OCI-LY7 (cell line): ENCODE results near the gene PTPN18. TPM values are rescaled to one million over a fixed set of nuclear protein-coding genes. Genes with fewer than 3 reads are reported as not detected.

Experiments
- BruUV-seq: library from RNA; stranded (reverse); fragments of 400-500 nt; replicated peaks from 2 replicates; lab custom pipeline; 2021; lab: Mats Ljungman, UMichigan
- CTCF ChIA-PET: fragments of 300-600 bp; sonication (Branson Sonifier 250); formaldehyde crosslinking; loops from one replicate; lab custom pipeline; 2022; ENCODE audit warnings: antibody characterized with exemption; ENCODE audit not compliant: unreplicated experiment; lab: Charles Lee
- POLR2A ChIA-PET: fragments of 300-600 bp; sonication (Branson Sonifier 250); formaldehyde crosslinking; loops from one replicate; lab custom pipeline; 2022; ENCODE audit warnings: antibody characterized with exemption; lab: Charles Lee
- DNase-seq: peaks from one replicate; pipeline ENCODE4 v3.0.0-alpha.2; 2015; ENCODE audit warnings: low spot score
- H2AFZ ChIP-seq: fragments of 200-600 bp; sonication (generic), shearing (Covaris generic); 2 replicates; pipeline ENCODE4 v1.6.1; 2014; ENCODE audit warnings: mild to moderate bottlenecking, antibody characterized with exemption, low read length, moderate library complexity
- H3K27ac ChIP-seq: fragments of 200-600 bp; sonication (generic); 2 replicates; pipeline ENCODE4 v1.5.1; 2014; ENCODE audit warnings: mixed run types, low read depth, mild to moderate bottlenecking, moderate library complexity, low read length, inconsistent platforms; ENCODE audit not compliant: poor library complexity, severe bottlenecking
- H3K36me3 ChIP-seq: fragments of 200-600 bp; sonication (generic); 2 replicates; pipeline ENCODE4 v1.6.1; 2014; ENCODE audit warnings: mild to moderate bottlenecking, antibody characterized with exemption, low read length, moderate library complexity, mixed read lengths; ENCODE audit not compliant: insufficient read depth
- H3K4me1 ChIP-seq: fragments of 200-600 bp; sonication (generic); 2 replicates; pipeline ENCODE4 v1.5.1; 2014; ENCODE audit warnings: mild to moderate bottlenecking, low read length; ENCODE audit not compliant: insufficient read depth, poor library complexity, severe bottlenecking
- H3K4me2 ChIP-seq: fragments of 200-600 bp; sonication (generic); 2 replicates; pipeline ENCODE4 v1.6.1; 2014; ENCODE audit warnings: mild to moderate bottlenecking, low read length
- H3K4me3 ChIP-seq: fragments of 200-600 bp; sonication (generic); 2 replicates; pipeline ENCODE4 v1.5.1; 2014; ENCODE audit warnings: mild to moderate bottlenecking, low read depth, low read length; ENCODE audit not compliant: poor library complexity, severe bottlenecking
- H3K79me2 ChIP-seq: fragments of 200-600 bp; sonication (generic); 2 replicates; pipeline ENCODE4 v1.6.1; 2016; ENCODE audit warnings: low read depth, mild to moderate bottlenecking, low read length, moderate library complexity, mixed read lengths; ENCODE audit not compliant: insufficient read depth
- H3K9me2 ChIP-seq: fragments of 200-600 bp; sonication (generic); 2 replicates; pipeline ENCODE4 v1.6.1; 2016; ENCODE audit warnings: mild to moderate bottlenecking, low read length, mixed read lengths; ENCODE audit not compliant: insufficient read depth
- H3K9me3 ChIP-seq: fragments of 200-600 bp; sonication (generic); 2 replicates; pipeline ENCODE4 v1.6.1; 2014; ENCODE audit warnings: mild to moderate bottlenecking, mixed run types, low read length, mixed read lengths
- H4K20me1 ChIP-seq: fragments of 200-600 bp; sonication (generic); 2 replicates; pipeline ENCODE4 v1.6.1; 2014; ENCODE audit warnings: mild to moderate bottlenecking, antibody characterized with exemption, low read length, moderate library complexity, mixed read lengths; ENCODE audit not compliant: insufficient read depth
- EZH2phosphoT487 ChIP-seq: fragments of 200-600 bp; sonication (generic); IDR thresholded peaks from 2 replicates; pipeline ENCODE4 v1.6.1; 2018; ENCODE audit warnings: low read depth, borderline replicate concordance, mild to moderate bottlenecking, mixed run types, antibody characterized with exemption, low read length, moderate library complexity, mixed read lengths
- intact Hi-C: fragments of 100-400 bp; cut with micrococcal nuclease; formaldehyde crosslinking; loops from one replicate; pipeline ENCODE4 v1.10.0; 2022; ENCODE audit not compliant: unreplicated experiment
- total RNA-seq, 2 experiments: library from RNA; depleted of rRNA in 1 of 2; stranded (reverse); fragments of >200 nt in 1 of 2; shearing (Covaris generic) in 1 of 2; gene quantifications; 2 replicates each; pipeline ENCODE4 v1.2.3, GENCODE V29; 2014 to 2022
- TF ChIP-seq, protein P1 (sequence below): fragments of 200-600 bp; sonication (generic); conservative IDR thresholded peaks from 2 replicates; pipeline ENCODE4 v1.5.1; 2014; ENCODE audit warnings: mild to moderate bottlenecking, antibody characterized with exemption, low read length, moderate library complexity, mixed read lengths

The PTPN18 gene
- total RNA-seq, 2 experiments from 2014 or later, result 96.6 to 309 TPM

DNA sequence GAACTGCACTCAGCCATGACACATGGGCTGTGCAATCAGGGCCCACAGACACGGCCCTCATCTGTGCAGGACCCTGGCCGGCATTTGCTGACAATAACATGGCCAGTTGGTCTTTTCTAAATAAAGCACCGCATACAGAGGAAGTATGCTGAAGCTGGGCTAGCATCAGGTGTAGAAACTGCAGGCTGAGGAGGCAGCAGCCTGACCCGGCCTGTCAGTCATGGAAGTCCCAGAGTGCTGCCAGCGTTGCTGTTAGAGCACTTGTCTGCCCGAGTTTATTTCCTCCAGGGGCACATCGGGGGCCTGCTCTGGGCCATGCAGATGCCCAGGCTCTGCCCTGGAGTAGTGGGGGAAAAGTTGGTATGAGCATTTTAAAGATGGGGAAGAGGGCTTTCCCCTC lies 4.1 kb upstream of the PTPN18 start:
- Histone ChIP-seq H3K4me3 (peak overlapping the region; percentile 57), H3K27ac (peak overlapping the region; percentile 97), H3K4me2 (peak overlapping the region; percentile 93), H3K4me1 (peaks cover 88% of the 10 kb centered on the region), H4K20me1 (no peaks in the 10 kb centered on the region), H3K36me3 (peaks cover 47% of the 10 kb centered on the region), H3K9me2 (no peaks in the 10 kb centered on the region), H3K9me3 (no peaks in the 10 kb centered on the region), H3K79me2 (peaks cover 32% of the 10 kb centered on the region), H2AFZ (no peak overlapping the region)
- ChIA-PET CTCF (interaction anchor here (0.7 to 1.6 kb wide), 2 partner anchors 9 to 25 kb away, joined by 5 to 6 read pairs; partner anchors contain the start of gene IMP4), POLR2A (interaction anchor here (0.9 to 15.9 kb wide), 6 partner anchors 9 to 34 kb away, joined by 3 to 251 read pairs (median 62); partner anchors contain the start of gene IMP4)
- no TSS peak for BruUV-seq
- TF ChIP-seq, protein P1, sequence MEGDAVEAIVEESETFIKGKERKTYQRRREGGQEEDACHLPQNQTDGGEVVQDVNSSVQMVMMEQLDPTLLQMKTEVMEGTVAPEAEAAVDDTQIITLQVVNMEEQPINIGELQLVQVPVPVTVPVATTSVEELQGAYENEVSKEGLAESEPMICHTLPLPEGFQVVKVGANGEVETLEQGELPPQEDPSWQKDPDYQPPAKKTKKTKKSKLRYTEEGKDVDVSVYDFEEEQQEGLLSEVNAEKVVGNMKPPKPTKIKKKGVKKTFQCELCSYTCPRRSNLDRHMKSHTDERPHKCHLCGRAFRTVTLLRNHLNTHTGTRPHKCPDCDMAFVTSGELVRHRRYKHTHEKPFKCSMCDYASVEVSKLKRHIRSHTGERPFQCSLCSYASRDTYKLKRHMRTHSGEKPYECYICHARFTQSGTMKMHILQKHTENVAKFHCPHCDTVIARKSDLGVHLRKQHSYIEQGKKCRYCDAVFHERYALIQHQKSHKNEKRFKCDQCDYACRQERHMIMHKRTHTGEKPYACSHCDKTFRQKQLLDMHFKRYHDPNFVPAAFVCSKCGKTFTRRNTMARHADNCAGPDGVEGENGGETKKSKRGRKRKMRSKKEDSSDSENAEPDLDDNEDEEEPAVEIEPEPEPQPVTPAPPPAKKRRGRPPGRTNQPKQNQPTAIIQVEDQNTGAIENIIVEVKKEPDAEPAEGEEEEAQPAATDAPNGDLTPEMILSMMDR, result no peak
- TF ChIP-seq EZH2phosphoT487, result no peak
- intact Hi-C loops, result loop anchor here (2.0 to 10.0 kb wide), 2 partner anchors 35 to 1233 kb away; no protein-coding TSS in a partner anchor
- peak; percentile 84 for DNase-seq

DNA sequence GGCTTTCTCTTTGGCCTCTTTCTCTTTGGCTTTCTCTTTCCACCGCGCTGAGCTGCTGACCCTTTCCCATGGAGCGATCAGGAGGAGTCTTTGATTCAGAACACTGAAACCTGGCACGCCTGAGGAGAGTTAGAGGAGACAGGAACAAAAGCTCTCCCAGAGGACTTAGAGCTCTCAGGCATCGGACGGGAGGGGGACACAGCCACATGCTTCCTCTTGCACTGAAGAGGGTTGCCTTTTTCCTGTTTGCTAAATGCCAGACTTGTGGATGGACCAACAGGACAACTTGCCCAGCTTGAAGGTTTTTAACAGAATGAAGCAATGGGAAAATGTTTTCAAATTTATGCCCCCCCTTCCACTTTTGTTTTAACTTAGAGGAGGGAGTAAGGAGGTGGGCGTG lies 3.6 kb upstream of the PTPN18 start:
- peak overlapping the region; percentile 93 for H3K4me2 ChIP-seq
- H3K27ac ChIP-seq, result peak overlapping the region; percentile 97
- CTCF ChIA-PET, result interaction anchor here (1.6 kb wide), 1 partner anchor 9 kb away, joined by 5 read pairs; the partner anchor contains the start of gene IMP4

More for the DNA sequence above, 3.6 kb upstream of the PTPN18 start:
- H3K36me3 ChIP-seq, result peaks cover 42% of the 10 kb centered on the region
- peaks cover 83% of the 10 kb centered on the region for H3K4me1 ChIP-seq
- DNase-seq, result peak; percentile 47
- H2AFZ ChIP-seq, result no peak overlapping the region
- intact Hi-C loops, result loop anchor here (10.0 kb wide), 1 partner anchor 1233 kb away; no protein-coding TSS in a partner anchor
- no peaks in the 10 kb centered on the region for H3K9me3 ChIP-seq
- TF ChIP-seq, protein P1, result no peak
- no peak for TF ChIP-seq EZH2phosphoT487
- H3K4me3 ChIP-seq, result peak overlapping the region; percentile 57
- BruUV-seq, result no TSS peak
- H4K20me1 ChIP-seq, result no peaks in the 10 kb centered on the region
- POLR2A ChIA-PET, result interaction anchor here (0.9 to 15.9 kb wide), 6 partner anchors 10 to 34 kb away, joined by 3 to 251 read pairs (median 62); partner anchors contain the start of gene IMP4
- H3K79me2 ChIP-seq, result peaks cover 32% of the 10 kb centered on the region
- no peaks in the 10 kb centered on the region for H3K9me2 ChIP-seq
